Loucy (cell line): Measurements from ENCODE around the gene RRN3.
"Not testable (repeated sequence)": the region's sequence is repeated elsewhere in the genome, so short reads cannot be mapped to it uniquely, and the experiment has no call there.

Experiments used
- CTCF ChIP-seq: fragments of 200-600 bp; sonication (generic); conservative IDR thresholded peaks from 2 replicates; pipeline ENCODE4 v1.5.1; 2014; ENCODE audit warnings: mild to moderate bottlenecking, antibody characterized with exemption, low read length
- EZH2phosphoT487 ChIP-seq: fragments of 200-600 bp; IDR thresholded peaks from 2 replicates; pipeline ENCODE4 v1.6.1; 2018; ENCODE audit warnings: antibody characterized with exemption, mild to moderate bottlenecking, moderate library complexity, borderline replicate concordance

DNA sequence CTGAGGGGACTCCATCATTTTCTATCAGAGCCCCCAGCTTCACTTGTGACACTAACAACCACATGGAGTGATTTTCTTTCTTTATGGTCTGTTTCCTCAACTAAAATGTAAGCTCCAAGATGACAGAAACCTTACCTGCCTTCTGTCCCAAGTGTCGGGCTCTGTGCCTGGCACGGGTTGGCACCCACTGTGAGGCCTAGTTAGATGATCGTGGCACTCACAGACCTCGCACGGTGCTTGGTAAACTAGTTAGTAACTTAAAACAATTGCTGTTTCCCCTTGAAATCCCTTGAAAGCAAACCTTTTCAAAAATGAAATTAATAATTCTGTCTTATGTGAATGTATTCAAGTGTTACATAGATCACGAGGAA lies 65.7 kb downstream of the RRN3 start:
- not testable (repeated sequence) for TF ChIP-seq EZH2phosphoT487, CTCF
